WTC11 (cell line): Measurements from ENCODE around the gene PLEKHA3. TPM values are rescaled to one million over a fixed set of nuclear protein-coding genes. Genes with fewer than 3 reads are reported as not detected.

ENCODE experiments used
- ATAC-seq: fragments of 200-7000 bp; cut with Tn5 transposase; 2 replicates; pipeline ENCODE4 v1.10.0; 2021; ENCODE audit warnings: mild to moderate bottlenecking, moderate library complexity
- CTCF ChIA-PET: fragments of 300-600 bp; sonication (Branson Sonifier 250); formaldehyde crosslinking; loops from one replicate; lab custom pipeline; 2021; ENCODE audit warnings: antibody characterized with exemption; lab: Charles Lee
- POLR2A ChIA-PET: fragments of 350-600 bp; sonication (Branson Sonifier 250); formaldehyde crosslinking; loops from one replicate; lab custom pipeline; 2021; ENCODE audit warnings: antibody characterized with exemption; lab: Charles Lee
- DNase-seq: peaks from one replicate; pipeline ENCODE4 v3.0.0; 2021; ENCODE audit warnings: low spot score
- H3K27ac Mint-ChIP-seq: 2 replicates; pipeline ENCODE4 v1.8.0; 2021; ENCODE audit warnings: mixed read lengths
- H3K27me3 Mint-ChIP-seq: 2 replicates; pipeline ENCODE4 v1.8.0; 2021; ENCODE audit warnings: low read depth, mild to moderate bottlenecking, moderate library complexity, mixed read lengths
- H3K36me3 Mint-ChIP-seq: 2 replicates; pipeline ENCODE4 v1.8.0; 2021; ENCODE audit warnings: mixed read lengths
- H3K4me1 Mint-ChIP-seq: 2 replicates; pipeline ENCODE4 v1.8.0; 2022; ENCODE audit warnings: mixed read lengths
- H3K4me3 Mint-ChIP-seq: 2 replicates; pipeline ENCODE4 v1.8.0; 2021; ENCODE audit warnings: mild to moderate bottlenecking, moderate library complexity, mixed read lengths
- H3K9me3 Mint-ChIP-seq: 2 replicates; pipeline ENCODE4 v1.8.0; 2021; ENCODE audit warnings: mixed read lengths
- AR ChIP-seq: fragments of 250-450 bp; sonication (Bioruptor Pico); IDR thresholded peaks from 2 replicates; pipeline ENCODE4 v1.9.0; 2021; ENCODE audit warnings: mild to moderate bottlenecking
- ATF2 ChIP-seq: sonication (generic); formaldehyde crosslinking; IDR thresholded peaks from 2 replicates; pipeline ENCODE4 v1.8.1; 2022; ENCODE audit warnings: low read depth, missing genetic modification reagents, borderline replicate concordance
- CREM ChIP-seq: sonication (generic); formaldehyde crosslinking; IDR thresholded peaks from 2 replicates; pipeline ENCODE4 v1.8.1; 2022; ENCODE audit warnings: mild to moderate bottlenecking, missing genetic modification reagents, moderate library complexity
- ELF4 ChIP-seq: sonication (generic); formaldehyde crosslinking; IDR thresholded peaks from 2 replicates; pipeline ENCODE4 v1.8.1; 2022; ENCODE audit warnings: low read depth, mild to moderate bottlenecking, moderate library complexity, missing genetic modification reagents
- HMGXB4 ChIP-seq: sonication (generic); formaldehyde crosslinking; IDR thresholded peaks from 2 replicates; pipeline ENCODE4 v1.8.1; 2023; ENCODE audit warnings: mild to moderate bottlenecking, moderate library complexity, missing genetic modification reagents
- IRF2 ChIP-seq: sonication (generic); formaldehyde crosslinking; IDR thresholded peaks from 2 replicates; pipeline ENCODE4 v1.8.0; 2022; ENCODE audit warnings: low read depth, missing genetic modification reagents, borderline replicate concordance
- NFYB ChIP-seq: sonication (generic); formaldehyde crosslinking; conservative IDR thresholded peaks from 2 replicates; pipeline ENCODE4 v1.8.0; 2022; ENCODE audit warnings: low read depth, missing genetic modification reagents
- NR1H2 ChIP-seq: sonication (generic); formaldehyde crosslinking; IDR thresholded peaks from 2 replicates; pipeline ENCODE4 v1.9.0; 2021; ENCODE audit warnings: mild to moderate bottlenecking, moderate library complexity, missing genetic modification reagents
- SP1 ChIP-seq: sonication (generic); formaldehyde crosslinking; conservative IDR thresholded peaks from 2 replicates; pipeline ENCODE4 v1.8.1; 2022; ENCODE audit warnings: missing genetic modification reagents
- TEAD1 ChIP-seq: sonication (generic); formaldehyde crosslinking; IDR thresholded peaks from 2 replicates; pipeline ENCODE4 v1.8.0; 2022; ENCODE audit warnings: mild to moderate bottlenecking, missing genetic modification reagents
- TP53 ChIP-seq: sonication (generic); formaldehyde crosslinking; IDR thresholded peaks from 2 replicates; pipeline ENCODE4 v1.8.1; 2023; ENCODE audit warnings: mild to moderate bottlenecking, missing genetic modification reagents
- ZNF121 ChIP-seq: sonication (generic); formaldehyde crosslinking; IDR thresholded peaks from 2 replicates; pipeline ENCODE4 v1.8.0; 2023; ENCODE audit warnings: missing genetic modification reagents
- ZNF138 ChIP-seq: sonication (generic); formaldehyde crosslinking; conservative IDR thresholded peaks from 2 replicates; pipeline ENCODE4 v1.8.1; 2022; ENCODE audit warnings: mild to moderate bottlenecking, moderate library complexity, missing genetic modification reagents
- ZNF396 ChIP-seq: fragments of 250-450 bp; sonication (Bioruptor Pico); IDR thresholded peaks from 2 replicates; pipeline ENCODE4 v1.8.0; 2021; ENCODE audit warnings: mild to moderate bottlenecking, moderate library complexity, borderline replicate concordance
- ZNF416 ChIP-seq: fragments of 250-450 bp; sonication (Bioruptor Pico); IDR thresholded peaks from 2 replicates; pipeline ENCODE4 v1.9.0; 2021; ENCODE audit warnings: mild to moderate bottlenecking, inconsistent platforms
- ZNF671 ChIP-seq: fragments of 250-450 bp; sonication (Bioruptor Pico); IDR thresholded peaks from 2 replicates; pipeline ENCODE4 v1.8.0; 2021; ENCODE audit warnings: mild to moderate bottlenecking
- total RNA-seq: library from RNA; stranded (reverse); gene quantifications from 3 replicates; pipeline ENCODE4 v1.2.3, GENCODE V29; 2021

PLEKHA3 gene
- total RNA-seq, 1 experiment from 2014 or later = 18.7 TPM

GRCh38 chr2:178473373-178473772, 6.9 kb upstream of the PLEKHA3 start:
- TF ChIP-seq ZNF138 (CRISPR knock-in tag) (no peak), ZNF416 (CRISPR knock-in tag) (no peak), CREM (CRISPR knock-in tag) (no peak), NFYB (CRISPR knock-in tag) (no peak), TEAD1 (CRISPR knock-in tag) (no peak)
- no peaks in the 10 kb centered on the region for H3K36me3 Mint-ChIP-seq
- no peaks in the 10 kb centered on the region for H3K9me3 Mint-ChIP-seq
- POLR2A ChIA-PET = no interaction called here
- H3K27me3 Mint-ChIP-seq = no peaks in the 10 kb centered on the region; the same call in 1 of the 2 replicates
- 0 out of 2 replicates have a peak, but pooled peaks cover 4% of the 10 kb centered on the region for H3K4me1 Mint-ChIP-seq
- CTCF ChIA-PET = no interaction called here
- H3K4me3 Mint-ChIP-seq = no peak overlapping the region
- H3K27ac Mint-ChIP-seq = no peak overlapping the region
- no peak for DNase-seq
- no peak for ATAC-seq

GRCh38 chr2:178473931-178474330, 6.3 kb upstream of the PLEKHA3 start:
- POLR2A ChIA-PET = no interaction called here
- no peak overlapping the region for H3K27ac Mint-ChIP-seq
- H3K4me1 Mint-ChIP-seq = 0 out of 2 replicates have a peak, but pooled peaks cover 4% of the 10 kb centered on the region
- no peaks in the 10 kb centered on the region for H3K36me3 Mint-ChIP-seq
- TF ChIP-seq AR (CRISPR knock-in tag) (no peak), ATF2 (no peak), ZNF671 (CRISPR knock-in tag) (no peak), NR1H2 (CRISPR knock-in tag) (no peak), ELF4 (no peak), TP53 (CRISPR knock-in tag) (no peak)
- CTCF ChIA-PET = no interaction called here
- H3K4me3 Mint-ChIP-seq = no peak overlapping the region
- DNase-seq (no peak), ATAC-seq (no peak)
- no peaks in the 10 kb centered on the region for H3K9me3 Mint-ChIP-seq
- H3K27me3 Mint-ChIP-seq = no peaks in the 10 kb centered on the region; the same call in 1 of the 2 replicates

GRCh38 chr2:178474560-178474959, 5.7 kb upstream of the PLEKHA3 start:
- ChIA-PET CTCF (no interaction called here), POLR2A (interaction anchor here (0.6 kb wide), 1 partner anchor 1837 kb away, joined by 6 read pairs; no protein-coding TSS in a partner anchor)
- ATAC-seq (no peak), DNase-seq (no peak)
- Mint-ChIP-seq H3K27ac (no peak overlapping the region), H3K9me3 (no peaks in the 10 kb centered on the region), H3K36me3 (no peaks in the 10 kb centered on the region), H3K4me3 (no peak overlapping the region), H3K4me1 (peaks cover 9% of the 10 kb centered on the region; the same call in 1 of the 2 replicates), H3K27me3 (no peaks in the 10 kb centered on the region; the same call in 1 of the 2 replicates)
- TF ChIP-seq IRF2 (CRISPR knock-in tag) = no peak
- TF ChIP-seq NFYB (CRISPR knock-in tag) = no peak
- TF ChIP-seq ZNF121 = peak; percentile 59; the same call in 1 of the 2 replicates

- peaks cover 14% of the 10 kb centered on the region for H3K4me1 Mint-ChIP-seq
- H3K4me3 Mint-ChIP-seq = no peak overlapping the region
- H3K27ac Mint-ChIP-seq = no peak overlapping the region
- H3K36me3 Mint-ChIP-seq = no peaks in the 10 kb centered on the region
- no peak for DNase-seq
- H3K27me3 Mint-ChIP-seq = no peaks in the 10 kb centered on the region; the same call in 1 of the 2 replicates
- CTCF ChIA-PET = no interaction called here
- no peak for ATAC-seq
- POLR2A ChIA-PET = no interaction called here
- H3K9me3 Mint-ChIP-seq = no peaks in the 10 kb centered on the region
- TF ChIP-seq HMGXB4 (CRISPR knock-in tag) = no peak
- TF ChIP-seq AR (CRISPR knock-in tag) = no peak
- TF ChIP-seq SP1 (CRISPR knock-in tag) = no peak
- TF ChIP-seq ZNF396 = no peak
Observed at GRCh38 chr2:178476477-178476876, 3.8 kb upstream of the PLEKHA3 start.
